Measurements from ENCODE around the gene UGCG. TPM values are rescaled to one million over a fixed set of nuclear protein-coding genes. Genes with fewer than 3 reads are reported as not detected.

UGCG gene
- total RNA-seq, 1 experiment from 2014 or later = 88.7 TPM

GRCh38 chr9:111857555-111858211 lies 38.9 kb upstream of the UGCG start:
- TF ChIP-seq, protein P1, sequence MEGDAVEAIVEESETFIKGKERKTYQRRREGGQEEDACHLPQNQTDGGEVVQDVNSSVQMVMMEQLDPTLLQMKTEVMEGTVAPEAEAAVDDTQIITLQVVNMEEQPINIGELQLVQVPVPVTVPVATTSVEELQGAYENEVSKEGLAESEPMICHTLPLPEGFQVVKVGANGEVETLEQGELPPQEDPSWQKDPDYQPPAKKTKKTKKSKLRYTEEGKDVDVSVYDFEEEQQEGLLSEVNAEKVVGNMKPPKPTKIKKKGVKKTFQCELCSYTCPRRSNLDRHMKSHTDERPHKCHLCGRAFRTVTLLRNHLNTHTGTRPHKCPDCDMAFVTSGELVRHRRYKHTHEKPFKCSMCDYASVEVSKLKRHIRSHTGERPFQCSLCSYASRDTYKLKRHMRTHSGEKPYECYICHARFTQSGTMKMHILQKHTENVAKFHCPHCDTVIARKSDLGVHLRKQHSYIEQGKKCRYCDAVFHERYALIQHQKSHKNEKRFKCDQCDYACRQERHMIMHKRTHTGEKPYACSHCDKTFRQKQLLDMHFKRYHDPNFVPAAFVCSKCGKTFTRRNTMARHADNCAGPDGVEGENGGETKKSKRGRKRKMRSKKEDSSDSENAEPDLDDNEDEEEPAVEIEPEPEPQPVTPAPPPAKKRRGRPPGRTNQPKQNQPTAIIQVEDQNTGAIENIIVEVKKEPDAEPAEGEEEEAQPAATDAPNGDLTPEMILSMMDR (conservative IDR thresholded peaks at IDR 0.05) = no peak
- Histone ChIP-seq H3K4me2 (peak overlapping the region; percentile 54), H2AFZ (peak overlapping the region; percentile 3; the same call in 1 of the 2 replicates), H3K4me3 (peak overlapping the region; percentile 15; the same call in 1 of the 2 replicates), H3K36me3 (ENCODE audit: low read depth) (peaks cover 4% of the 10 kb centered on the region; the same call in 1 of the 2 replicates), H4K20me1 (ENCODE audit: insufficient read depth) (no peaks in the 10 kb centered on the region), H3K9me3 (ENCODE audit: insufficient read depth, low read depth) (no peaks in the 10 kb centered on the region), H3K27me3 (ENCODE audit: insufficient read depth, low read depth) (no peaks in the 10 kb centered on the region), H3K27ac (peak overlapping the region; percentile 67), H3K9me2 (ENCODE audit: insufficient read depth) (no peaks in the 10 kb centered on the region), H3K79me2 (ENCODE audit: low read depth) (no peaks in the 10 kb centered on the region), H3K4me1 (replicated peaks; ENCODE audit: insufficient read depth) (peaks cover 31% of the 10 kb centered on the region), H3F3A (ENCODE audit: insufficient read depth, low read depth) (peaks cover 30% of the 10 kb centered on the region; the same call in 1 of the 2 replicates)
- POLR2A ChIA-PET (ENCODE audit: unreplicated experiment) = no interaction called here
- intact Hi-C loops (cut with micrococcal nuclease; ENCODE audit: unreplicated experiment) = loop anchor here (1.0 kb wide), 2 partner anchors 35 to 209 kb away; no protein-coding TSS in a partner anchor
- DNase-seq = peak; percentile 62 to 94
- CTCF ChIA-PET = interaction anchor here (1.2 kb wide), 1 partner anchor 190 kb away, joined by 7 read pairs; no protein-coding TSS in a partner anchor
- BruUV-seq (replicated peaks) = no TSS peak

- TF ChIP-seq, protein P1 (conservative IDR thresholded peaks at IDR 0.05) = no peak
- no peak for TF ChIP-seq EZH2 (IDR thresholded peaks at IDR 0.05; ENCODE audit: low read depth)
- H3K9me2 ChIP-seq (ENCODE audit: insufficient read depth) = no peaks in the 10 kb centered on the region
- no peaks in the 10 kb centered on the region for H3K27me3 ChIP-seq (ENCODE audit: insufficient read depth, low read depth)
- peaks cover 20% of the 10 kb centered on the region for H3K4me1 ChIP-seq (replicated peaks; ENCODE audit: insufficient read depth)
- no peak overlapping the region for H2AFZ ChIP-seq
- no peak overlapping the region for H3K27ac ChIP-seq
- DNase-seq = no peak
- no peaks in the 10 kb centered on the region for H3K79me2 ChIP-seq (ENCODE audit: low read depth)
- peaks cover 4% of the 10 kb centered on the region; the same call in 1 of the 2 replicates for H3K36me3 ChIP-seq (ENCODE audit: low read depth)
- peaks cover 2% of the 10 kb centered on the region; the same call in 1 of the 2 replicates for H3K9me3 ChIP-seq (ENCODE audit: insufficient read depth, low read depth)
- H4K20me1 ChIP-seq (ENCODE audit: insufficient read depth) = no peaks in the 10 kb centered on the region
- no peak overlapping the region for H3K4me3 ChIP-seq
- intact Hi-C loops (cut with micrococcal nuclease; ENCODE audit: unreplicated experiment) = no loop called here
- H3F3A ChIP-seq (ENCODE audit: insufficient read depth, low read depth) = peaks cover 24% of the 10 kb centered on the region; the same call in 1 of the 2 replicates
- no peak overlapping the region for H3K4me2 ChIP-seq
- ChIA-PET POLR2A (ENCODE audit: unreplicated experiment) (no interaction called here), CTCF (no interaction called here)
- BruUV-seq (replicated peaks) = no TSS peak
These were observed 36.2 kb upstream of the UGCG start for GRCh38 chr9:111860443-111860842.

- Histone ChIP-seq H3K4me1 (replicated peaks; ENCODE audit: insufficient read depth) (peaks cover 12% of the 10 kb centered on the region), H3K9me2 (ENCODE audit: insufficient read depth) (no peaks in the 10 kb centered on the region), H3K4me2 (no peak overlapping the region), H4K20me1 (ENCODE audit: insufficient read depth) (no peaks in the 10 kb centered on the region), H3K36me3 (ENCODE audit: low read depth) (peaks cover 4% of the 10 kb centered on the region; the same call in 1 of the 2 replicates), H3F3A (ENCODE audit: insufficient read depth, low read depth) (peaks cover 13% of the 10 kb centered on the region; the same call in 1 of the 2 replicates), H3K4me3 (no peak overlapping the region), H2AFZ (no peak overlapping the region), H3K79me2 (ENCODE audit: low read depth) (no peaks in the 10 kb centered on the region), H3K9me3 (ENCODE audit: insufficient read depth, low read depth) (peaks cover 4% of the 10 kb centered on the region), H3K27me3 (ENCODE audit: insufficient read depth, low read depth) (no peaks in the 10 kb centered on the region), H3K27ac (no peak overlapping the region)
- no peak for DNase-seq
- no TSS peak for BruUV-seq (replicated peaks)
- intact Hi-C loops (cut with micrococcal nuclease; ENCODE audit: unreplicated experiment) = no loop called here
- ChIA-PET POLR2A (ENCODE audit: unreplicated experiment) (interaction anchor here (0.6 kb wide), 1 partner anchor 210 kb away, joined by 6 read pairs; no protein-coding TSS in a partner anchor), CTCF (no interaction called here)
- no peak for TF ChIP-seq EZH2 (IDR thresholded peaks at IDR 0.05; ENCODE audit: low read depth)
- TF ChIP-seq, protein P1 (conservative IDR thresholded peaks at IDR 0.05) = no peak
These were observed 33.0 kb upstream of the UGCG start for GRCh38 chr9:111863636-111864035.

Measured in PC-9 (cell line).